Measurements from ENCODE around the gene UGT2B10. TPM values are rescaled to one million over a fixed set of nuclear protein-coding genes. Genes with fewer than 3 reads are reported as not detected.

The UGT2B10 gene
- total RNA-seq: not detected in 2 replicates

GRCh38 chr4:68815617-68816409, at the start of gene UGT2B10:
Gene UGT2B10 (plus strand): TSS chr4:68815994. CDS start chr4:68816020, 26 bp downstream.

Other genes starting within 250 kb of the UGT2B10 start
- not detected in 2 replicates for gene UGT2B17, start 239.7 kb upstream of the UGT2B10 start, total RNA-seq
- gene UGT2B15, start 145.3 kb upstream of the UGT2B10 start, total RNA-seq: not detected in 2 replicates
- gene UGT2A3, start 135.8 kb downstream of the UGT2B10 start, total RNA-seq: not detected in 2 replicates

Data from cardiac atrium fibroblast (primary cell).